Caco-2 (cell line): Measurements from ENCODE around the gene SOWAHD. TPM values are rescaled to one million over a fixed set of nuclear protein-coding genes. Genes with fewer than 3 reads are reported as not detected.
"Not testable (repeated sequence)": the region's sequence is repeated elsewhere in the genome, so short reads cannot be mapped to it uniquely, and the experiment has no call there.

ENCODE experiments used
- BruUV-seq: library from RNA; stranded (reverse); fragments of 400-500 nt; replicated peaks from 2 replicates; lab custom pipeline; 2021; lab: Mats Ljungman, UMichigan
- CTCF ChIA-PET: fragments of 300-600 bp; sonication (Branson Sonifier 250); formaldehyde crosslinking; loops from one replicate; lab custom pipeline; 2022; ENCODE audit warnings: antibody characterized with exemption; lab: Charles Lee
- POLR2A ChIA-PET: fragments of 300-600 bp; sonication (Branson Sonifier 250); formaldehyde crosslinking; loops from one replicate; lab custom pipeline; 2022; ENCODE audit warnings: antibody characterized with exemption; lab: Charles Lee
- DNase-seq, 2 experiments: peaks; one replicate each; pipeline versions ENCODE4 v3.0.0 to v3.0.0-alpha.2; 2020 to 2022
- H3K27me3 ChIP-seq: replicated peaks from 2 replicates; pipeline ENCODE4 v1.6.0; 2011; ENCODE audit warnings: low read length; ENCODE audit not compliant: control insufficient read depth, insufficient read depth
- H3K36me3 ChIP-seq: 2 replicates; pipeline ENCODE4 v1.5.1; 2011; ENCODE audit warnings: low read length; ENCODE audit not compliant: control insufficient read depth, insufficient read depth
- H3K4me1 ChIP-seq: fragments of 250-450 bp; sonication (Bioruptor Pico); 2 replicates; pipeline ENCODE4 v1.5.1; 2020; ENCODE audit warnings: mild to moderate bottlenecking
- H3K4me3 ChIP-seq: 2 replicates; pipeline ENCODE4 v1.5.1; 2011; ENCODE audit warnings: low read depth, mild to moderate bottlenecking, control low read depth, low read length
- H3K9me3 ChIP-seq: fragments of 250-450 bp; sonication (Bioruptor Pico); 2 replicates; pipeline ENCODE4 v1.5.1; 2020; ENCODE audit warnings: mild to moderate bottlenecking, moderate library complexity
- H3K27ac Mint-ChIP-seq: one replicate; pipeline ENCODE4 v1.8.0; 2022; ENCODE audit warnings: mixed read lengths; ENCODE audit not compliant: unreplicated experiment
- H3K27me3 Mint-ChIP-seq: one replicate; pipeline ENCODE4 v1.8.0; 2022; ENCODE audit warnings: mixed read lengths; ENCODE audit not compliant: insufficient read depth, unreplicated experiment
- H3K36me3 Mint-ChIP-seq: one replicate; pipeline ENCODE4 v1.8.0; 2022; ENCODE audit warnings: mild to moderate bottlenecking, mixed read lengths; ENCODE audit not compliant: insufficient read depth, unreplicated experiment
- H3K4me1 Mint-ChIP-seq: one replicate; pipeline ENCODE4 v1.8.0; 2022; ENCODE audit warnings: low read depth, mixed read lengths; ENCODE audit not compliant: unreplicated experiment
- H3K4me3 Mint-ChIP-seq: one replicate; pipeline ENCODE4 v1.8.0; 2022; ENCODE audit warnings: mild to moderate bottlenecking, moderate library complexity, mixed read lengths; ENCODE audit not compliant: unreplicated experiment
- H3K9me3 Mint-ChIP-seq: one replicate; pipeline ENCODE4 v1.8.0; 2022; ENCODE audit warnings: mixed read lengths; ENCODE audit not compliant: unreplicated experiment
- CTCF ChIP-seq, 2 experiments: fragments of 200-600 bp in 1 of 2; IDR thresholded peaks; 1 replicate in 1 of 2; 2 replicates in 1 of 2; pipeline versions ENCODE4 v1.5.1 to v1.8.0; 2011 to 2022; ENCODE audit warnings: antibody characterized with exemption in 1 of 2, control low read depth in 1 of 2, inconsistent platforms in 1 of 2, low read depth in 1 of 2, low read length in 1 of 2, mild to moderate bottlenecking in 1 of 2, moderate library complexity in 1 of 2; ENCODE audit not compliant: insufficient read depth in 1 of 2, severe bottlenecking in 1 of 2, unreplicated experiment in 1 of 2
- intact Hi-C: fragments of 100-400 bp; cut with micrococcal nuclease; formaldehyde crosslinking; loops from one replicate; pipeline ENCODE4 v1.10.0; 2022; ENCODE audit not compliant: unreplicated experiment
- total RNA-seq: library from RNA; stranded (reverse); gene quantifications from 2 replicates; pipeline ENCODE4 v1.2.3, GENCODE V29; 2022

SOWAHD gene
- total RNA-seq, 1 experiment from 2014 or later: 2.0 TPM

- Mint-ChIP-seq H3K27ac (no peak overlapping the region), H3K36me3 (no peaks in the 10 kb centered on the region), H3K27me3 (no peaks in the 10 kb centered on the region), H3K9me3 (no peaks in the 10 kb centered on the region), H3K4me1 (no peaks in the 10 kb centered on the region), H3K4me3 (no peak overlapping the region)
- no peaks in the 10 kb centered on the region for H3K27me3 ChIP-seq
- H3K4me1 ChIP-seq: no peaks in the 10 kb centered on the region
- no peaks in the 10 kb centered on the region for H3K36me3 ChIP-seq
- ChIA-PET POLR2A (no interaction called here), CTCF (no interaction called here)
- BruUV-seq: no TSS peak
- H3K9me3 ChIP-seq: no peaks in the 10 kb centered on the region
- no peak overlapping the region for H3K4me3 ChIP-seq
- no peak for DNase-seq
- no peak for TF ChIP-seq CTCF (IDR thresholded peaks at IDR 0.05; ENCODE audit: insufficient read depth in 1 of 2, low read depth in 1 of 2, low read length in 1 of 2, severe bottlenecking in 1 of 2, unreplicated experiment in 1 of 2)
- intact Hi-C loops: no loop called here
These were observed 43.1 kb downstream of the SOWAHD start for GRCh38 chrX:119801253-119802221.

GRCh38 chrX:119802546-119802945, 44.2 kb downstream of the SOWAHD start:
- DNase-seq: no peak
- H3K4me3 Mint-ChIP-seq: no peak overlapping the region
- Histone ChIP-seq H3K9me3 (no peaks in the 10 kb centered on the region), H3K27me3 (no peaks in the 10 kb centered on the region), H3K36me3 (no peaks in the 10 kb centered on the region), H3K4me3 (no peak overlapping the region), H3K4me1 (no peaks in the 10 kb centered on the region)
- ChIA-PET CTCF (no interaction called here), POLR2A (no interaction called here)
- no peaks in the 10 kb centered on the region for H3K36me3 Mint-ChIP-seq
- no peak overlapping the region for H3K27ac Mint-ChIP-seq
- H3K9me3 Mint-ChIP-seq: no peaks in the 10 kb centered on the region
- intact Hi-C loops: no loop called here
- BruUV-seq: no TSS peak
- no peaks in the 10 kb centered on the region for H3K4me1 Mint-ChIP-seq
- H3K27me3 Mint-ChIP-seq: no peaks in the 10 kb centered on the region
- no peak for TF ChIP-seq CTCF (IDR thresholded peaks at IDR 0.05; ENCODE audit: insufficient read depth in 1 of 2, low read depth in 1 of 2, low read length in 1 of 2, severe bottlenecking in 1 of 2, unreplicated experiment in 1 of 2)

GRCh38 chrX:119808461-119808860, 50.1 kb downstream of the SOWAHD start:
- H3K9me3 ChIP-seq, H3K27me3 ChIP-seq, H3K4me3 Mint-ChIP-seq, BruUV-seq, H3K4me3 ChIP-seq, H3K4me1 ChIP-seq, H3K36me3 Mint-ChIP-seq, POLR2A ChIA-PET, DNase-seq, H3K27ac Mint-ChIP-seq, CTCF ChIA-PET, H3K27me3 Mint-ChIP-seq, H3K36me3 ChIP-seq, H3K4me1 Mint-ChIP-seq, H3K9me3 Mint-ChIP-seq, intact Hi-C loops: not testable (repeated sequence)
